Stimulated activated CD4-positive, alpha-beta T cell treated with anti-CD3 and anti-CD28 coated beads, Interleukin-2, amount 100 ng/mL, for 4 hours (primary cell): ENCODE measurements around the gene NUB1.

Source experiments
- DNase-seq: peaks from one replicate; pipeline ENCODE4 v3.0.0-alpha.2; 2020; ENCODE audit warnings: low read depth

Gene NUB1

GRCh38 chr7:151405588-151405987 lies 64.0 kb downstream of the NUB1 start:
- no peak for DNase-seq

GRCh38 chr7:151406051-151406875 lies 64.7 kb downstream of the NUB1 start:
- no peak for DNase-seq

- DNase-seq = no peak
Measured at GRCh38 chr7:151406886-151407583, 65.4 kb downstream of the NUB1 start.

DNA sequence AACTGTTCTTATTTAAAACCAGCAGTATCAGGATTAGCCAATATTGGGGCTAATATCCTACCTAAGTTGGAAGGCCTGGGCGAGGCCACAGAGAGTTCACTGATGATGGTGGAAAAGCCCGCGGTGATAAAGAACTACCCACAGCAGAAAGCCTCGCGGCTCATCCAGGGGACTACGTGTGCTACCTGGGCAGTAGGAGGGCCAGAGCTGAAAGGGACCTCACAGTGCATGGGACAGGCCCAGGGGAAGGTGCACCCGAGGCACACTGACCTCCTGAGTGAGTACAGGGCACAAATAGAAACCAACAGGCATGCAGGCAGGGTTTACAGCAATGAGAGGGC lies 66.9 kb downstream of the NUB1 start:
- no peak for DNase-seq

GRCh38 chr7:151408839-151409666 lies 67.4 kb downstream of the NUB1 start:
- DNase-seq = no peak

DNA sequence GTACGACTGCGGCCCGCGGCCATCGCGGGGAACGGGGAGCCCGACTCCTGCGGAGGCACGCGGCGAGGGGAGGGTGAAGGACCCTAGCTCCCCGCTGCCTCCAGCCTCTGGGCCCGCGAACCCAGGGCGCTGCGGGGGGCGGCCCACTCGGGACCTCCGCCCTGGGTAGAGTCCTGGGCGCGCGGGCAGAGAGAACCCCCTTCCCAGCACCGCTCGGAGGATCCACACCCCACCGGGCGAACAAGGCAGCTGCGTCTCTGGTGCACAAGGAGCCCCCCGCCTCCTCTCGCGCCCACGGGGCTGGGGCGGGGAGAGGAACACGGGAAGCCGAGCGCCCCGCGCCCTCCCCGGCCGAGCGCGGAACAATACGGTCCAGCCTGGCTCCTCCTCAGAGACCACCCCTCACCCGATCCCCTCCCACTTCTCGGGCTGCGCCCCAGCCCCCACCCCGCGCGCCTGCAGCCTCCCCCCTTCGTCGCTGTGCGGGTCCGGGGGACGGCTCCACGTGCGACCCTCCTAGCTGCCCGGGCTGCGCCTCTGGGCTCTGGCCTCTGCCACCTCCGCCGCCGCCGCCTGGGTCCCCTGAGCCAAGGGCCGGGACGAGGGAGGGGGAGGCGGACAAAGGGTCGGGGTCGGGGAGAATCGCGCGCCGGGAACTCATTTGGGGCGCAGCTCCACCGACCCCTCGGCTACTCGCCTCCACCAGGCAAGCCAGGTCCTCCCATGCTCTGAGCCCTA lies 68.2 kb downstream of the NUB1 start, which contains the start of gene WDR86:
Gene WDR86 (minus strand): TSS at position 372 of the 738 bp plus-strand sequence. CDS start 449 bp downstream, outside the sequence.
- DNase-seq = no peak

GRCh38 chr7:151410405-151411390 lies 69.1 kb downstream of the NUB1 start:
- no peak for DNase-seq

GRCh38 chr7:151411551-151411950 lies 69.9 kb downstream of the NUB1 start:
- DNase-seq = no peak

DNA sequence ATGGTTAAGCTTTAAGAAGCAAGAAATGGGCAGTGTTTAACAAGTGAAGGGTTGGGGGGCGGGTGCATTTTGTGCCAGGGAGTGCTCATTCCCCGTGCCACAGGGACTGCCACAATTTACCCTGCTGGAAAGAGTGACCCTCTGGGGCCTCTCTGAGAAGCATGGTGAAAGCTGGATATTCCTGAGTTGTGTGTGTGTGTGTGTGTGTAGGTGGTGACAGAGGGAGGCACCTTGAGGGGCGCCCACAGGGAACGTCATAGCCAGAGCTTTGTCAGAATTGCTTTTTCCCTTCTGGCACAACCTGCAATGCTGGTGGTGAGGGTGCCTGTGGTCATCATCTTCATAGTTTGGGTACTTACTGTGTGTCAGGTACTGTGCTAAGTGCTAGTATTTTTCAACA lies 70.7 kb downstream of the NUB1 start:
- DNase-seq = no peak

DNA sequence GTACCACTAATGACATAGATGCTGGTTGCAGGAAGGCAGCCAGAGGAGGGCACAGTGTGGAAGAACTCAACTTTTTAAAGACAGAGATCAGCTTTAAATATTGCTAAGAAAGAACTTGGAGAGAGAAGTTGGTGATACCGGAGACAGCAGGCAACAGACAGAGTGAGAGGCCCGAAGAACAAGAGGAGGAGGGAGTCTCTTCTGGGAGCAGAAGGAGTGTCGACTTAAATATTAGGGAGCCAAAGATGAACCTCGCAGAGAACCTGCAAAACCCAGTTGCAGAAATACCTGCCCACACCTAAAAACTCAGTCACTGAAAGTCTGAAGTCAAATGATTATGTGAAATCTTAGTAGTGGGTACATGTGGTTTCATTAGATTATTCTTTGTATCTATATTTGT lies 71.6 kb downstream of the NUB1 start:
- DNase-seq = no peak

GRCh38 chr7:151415375-151416105 lies 73.9 kb downstream of the NUB1 start:
- DNase-seq = no peak

GRCh38 chr7:151416112-151416940 lies 74.7 kb downstream of the NUB1 start:
- DNase-seq = no peak

- no peak for DNase-seq
Measured at GRCh38 chr7:151416941-151417315, 75.3 kb downstream of the NUB1 start.

DNA sequence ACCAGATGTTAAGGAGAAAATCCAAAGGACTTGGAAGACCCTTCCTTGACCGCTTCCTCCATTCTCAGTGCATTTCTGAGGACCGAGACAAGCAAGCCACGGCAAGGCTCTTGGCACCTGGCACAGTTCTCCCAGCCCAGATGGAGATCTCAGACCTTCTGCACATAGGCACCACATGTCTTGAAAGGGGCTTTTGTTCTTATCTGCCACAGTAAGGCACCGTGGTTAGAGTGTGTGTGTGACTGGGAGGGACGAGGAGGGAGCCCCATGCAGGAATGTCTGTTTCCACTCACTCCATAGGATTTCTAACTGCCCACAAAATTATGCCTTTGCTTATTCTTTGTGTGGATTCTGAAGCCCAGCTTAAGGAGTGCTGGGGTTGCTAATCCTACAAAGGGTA lies 78.5 kb downstream of the NUB1 start:
- DNase-seq = no peak

- DNase-seq = no peak
Measured at GRCh38 chr7:151422212-151422611, 80.6 kb downstream of the NUB1 start.

- no peak for DNase-seq
Measured at GRCh38 chr7:151423226-151423625, 81.6 kb downstream of the NUB1 start.

- no peak for DNase-seq
Measured at GRCh38 chr7:151423936-151424335, 82.3 kb downstream of the NUB1 start.

DNA sequence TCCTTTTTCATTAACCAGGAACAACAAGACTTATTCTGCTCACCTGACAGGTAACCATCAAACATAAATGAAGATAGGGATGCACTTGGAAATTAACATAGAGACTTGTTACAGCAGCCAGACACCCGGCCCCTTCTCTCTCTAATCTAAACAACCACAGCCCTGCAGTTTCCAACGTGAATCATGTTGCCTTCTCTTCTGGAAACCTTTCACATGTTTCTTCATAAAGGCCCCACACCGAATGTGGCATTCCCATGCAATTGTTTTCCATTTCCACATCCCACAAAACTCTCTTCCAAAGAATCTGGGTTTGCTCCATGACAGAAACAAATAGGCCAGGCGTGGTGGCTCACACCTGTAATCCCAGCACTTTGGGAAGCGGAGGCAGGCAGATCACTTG lies 83.2 kb downstream of the NUB1 start:
- DNase-seq = no peak
